ENCODE data around the gene COX15. TPM values are rescaled to one million over a fixed set of nuclear protein-coding genes. Genes with fewer than 3 reads are reported as not detected.

Gene COX15
- total RNA-seq, 2 experiments from 2014 or later = 34.2 to 35.3 TPM

DNA sequence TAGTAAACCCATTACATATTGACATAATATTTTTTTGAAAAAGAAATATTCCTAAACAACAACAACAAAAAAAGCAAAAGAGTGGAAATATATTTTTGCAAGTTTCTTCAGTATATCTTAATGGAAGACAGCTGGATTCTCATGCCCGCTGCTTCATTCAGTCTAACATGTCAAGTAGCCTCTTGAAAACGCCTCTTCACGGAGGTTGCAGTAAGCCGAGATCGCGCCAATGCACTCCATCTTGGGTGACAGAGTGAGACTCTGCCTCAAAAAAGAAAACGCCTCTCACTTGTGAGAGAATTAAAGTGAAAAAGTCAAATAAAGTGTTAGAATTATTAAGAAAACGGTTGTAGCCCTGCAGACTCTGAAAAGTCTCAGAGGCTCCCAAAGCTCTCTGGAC, 1.4 kb upstream of the COX15 start:
- Mint-ChIP-seq H3K27ac (peak overlapping the region; percentile 36), H3K36me3 (ENCODE audit: low read depth) (peaks cover 49% of the 10 kb centered on the region), H3K4me3 (peak overlapping the region; percentile 75), H3K4me1 (ENCODE audit: low read depth) (peaks cover 38% of the 10 kb centered on the region), H3K9me3 (peaks cover 3% of the 10 kb centered on the region), H3K27me3 (no peaks in the 10 kb centered on the region)
- ATAC-seq (no peak), DNase-seq (no peak)
- ChIA-PET POLR2A (interaction anchor here (1.8 to 2.4 kb wide), 2 partner anchors 114 to 117 kb away, joined by 11 to 26 read pairs; partner anchors contain the start of gene SLC25A28), CTCF (interaction anchor here (1.2 to 1.8 kb wide), 6 partner anchors 10 to 273 kb away, joined by 3 to 8 read pairs (median 3); no protein-coding TSS in a partner anchor)
- intact Hi-C loops (cut with micrococcal nuclease) = no loop called here
- TF ChIP-seq CTCF (IDR thresholded peaks at IDR 0.05) = no peak

- ATAC-seq = no peak
Measured at GRCh38 chr10:99731306-99732032, 458 bp downstream of the COX15 start.

DNA sequence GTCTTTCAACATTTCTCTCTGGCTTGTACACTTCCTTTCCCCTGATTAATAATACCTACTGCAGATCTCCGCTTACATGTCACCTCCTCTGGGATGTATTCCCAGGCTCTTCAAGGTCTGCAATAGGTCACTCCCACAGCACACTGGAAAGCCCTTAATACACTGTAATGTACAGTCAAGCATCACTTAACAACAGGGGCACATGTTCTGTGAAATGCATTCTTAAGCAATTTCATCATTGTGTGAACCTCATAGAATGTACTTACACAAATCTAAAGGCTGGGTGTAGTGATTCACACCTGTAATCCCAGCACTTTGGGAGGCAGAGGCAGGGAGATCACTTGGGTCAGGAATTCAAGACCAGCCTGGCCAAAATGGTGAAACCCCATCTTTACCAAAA, 1.9 kb downstream of the COX15 start:
- Mint-ChIP-seq H3K4me3 (no peak overlapping the region), H3K27me3 (no peaks in the 10 kb centered on the region), H3K9me3 (no peaks in the 10 kb centered on the region), H3K36me3 (ENCODE audit: low read depth) (peaks cover 39% of the 10 kb centered on the region), H3K4me1 (ENCODE audit: low read depth) (peaks cover 24% of the 10 kb centered on the region), H3K27ac (no peak overlapping the region)
- no peak for DNase-seq
- intact Hi-C loops (cut with micrococcal nuclease) = no loop called here
- POLR2A ChIA-PET = no interaction called here
- CTCF ChIA-PET = no interaction called here
- no peak for TF ChIP-seq CTCF (IDR thresholded peaks at IDR 0.05)
- no peak for ATAC-seq

More at GRCh38 chr10:99731306-99732032, 458 bp downstream of the COX15 start:
- intact Hi-C loops (cut with micrococcal nuclease) = no loop called here
- POLR2A ChIA-PET = interaction anchor here (0.7 to 2.4 kb wide), 7 partner anchors 9 to 642 kb away, joined by 3 to 26 read pairs (median 5); partner anchors contain the start of genes ENTPD7, GOT1 and SLC25A28
- Mint-ChIP-seq H3K36me3 (ENCODE audit: low read depth) (peaks cover 44% of the 10 kb centered on the region), H3K4me1 (ENCODE audit: low read depth) (peaks cover 33% of the 10 kb centered on the region), H3K4me3 (peak overlapping the region; percentile 99), H3K27me3 (no peaks in the 10 kb centered on the region), H3K27ac (peak overlapping the region; percentile 100), H3K9me3 (no peaks in the 10 kb centered on the region)
- peak; percentile 29 for TF ChIP-seq CTCF (IDR thresholded peaks at IDR 0.05)
- CTCF ChIA-PET = interaction anchor here (0.8 to 1.8 kb wide), 7 partner anchors 10 to 314 kb away, joined by 3 to 8 read pairs (median 4); partner anchors contain the start of gene GOT1
- no peak for DNase-seq

DNA sequence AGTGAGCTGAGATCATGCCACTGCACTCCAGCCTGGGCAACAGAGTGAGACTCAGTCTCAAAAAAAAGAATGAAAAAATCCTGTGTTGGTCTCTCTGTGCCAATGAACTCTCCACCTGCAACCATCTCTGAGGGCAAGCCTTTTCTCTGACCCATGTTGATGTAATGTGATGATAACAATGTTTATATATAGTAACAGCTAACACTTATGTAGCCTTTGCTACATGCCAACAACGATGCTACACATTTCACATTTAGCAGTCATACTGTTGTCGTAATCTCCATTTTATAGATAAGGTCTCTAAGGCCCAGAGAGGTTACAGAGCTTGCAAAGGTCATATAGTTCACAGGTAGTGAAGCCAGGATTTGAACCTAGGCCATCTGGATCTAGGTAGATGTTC, 11.5 kb downstream of the COX15 start:
- TF ChIP-seq CTCF (IDR thresholded peaks at IDR 0.05) = no peak
- CTCF ChIA-PET = no interaction called here
- Mint-ChIP-seq H3K27me3 (no peaks in the 10 kb centered on the region), H3K36me3 (ENCODE audit: low read depth) (peaks cover 39% of the 10 kb centered on the region), H3K9me3 (no peaks in the 10 kb centered on the region), H3K27ac (no peak overlapping the region), H3K4me1 (ENCODE audit: low read depth) (no peaks in the 10 kb centered on the region), H3K4me3 (no peak overlapping the region)
- DNase-seq (no peak), ATAC-seq (no peak)
- intact Hi-C loops (cut with micrococcal nuclease) = no loop called here
- POLR2A ChIA-PET = no interaction called here

GRCh38 chr10:99714446-99714845, 17.5 kb downstream of the COX15 start:
- Mint-ChIP-seq H3K4me3 (no peak overlapping the region), H3K4me1 (ENCODE audit: low read depth) (peaks cover 9% of the 10 kb centered on the region), H3K27ac (no peak overlapping the region), H3K9me3 (no peaks in the 10 kb centered on the region), H3K27me3 (no peaks in the 10 kb centered on the region), H3K36me3 (ENCODE audit: low read depth) (peaks cover 23% of the 10 kb centered on the region)
- no peak for TF ChIP-seq CTCF (IDR thresholded peaks at IDR 0.05)
- ChIA-PET POLR2A (no interaction called here), CTCF (interaction anchor here (1.2 to 1.4 kb wide), 3 partner anchors 154 to 322 kb away, joined by 3 to 7 read pairs (median 3); no protein-coding TSS in a partner anchor)
- ATAC-seq (no peak), DNase-seq (no peak)
- intact Hi-C loops (cut with micrococcal nuclease) = loop anchor here (5.0 kb wide), 1 partner anchor 92 kb away; the partner anchor contains the start of gene SLC25A28

All from activated CD8-positive, alpha-beta T cell treated with anti-CD3 and anti-CD28 coated beads for 36 hours (primary cell).